H4 (cell line): Measurements from ENCODE around the gene RCOR1. TPM values are rescaled to one million over a fixed set of nuclear protein-coding genes. Genes with fewer than 3 reads are reported as not detected.
"Not testable (repeated sequence)": the region's sequence is repeated elsewhere in the genome, so short reads cannot be mapped to it uniquely, and the experiment has no call there.

Source experiments
- DNase-seq: peaks from one replicate; pipeline ENCODE4 v3.0.0-alpha.2; 2015; ENCODE audit warnings: low spot score
- total RNA-seq: library from RNA; depleted of rRNA; stranded (reverse); fragments of >200 nt; shearing (Covaris generic); gene quantifications from 2 replicates; pipeline ENCODE4 v1.2.3, GENCODE V29; 2014; rRNA removed

The RCOR1 gene
- total RNA-seq: 8.7 and 32.9 TPM in 2 replicates

- peak; percentile 94 for DNase-seq
Measured at GRCh38 chr14:102591944-102592762, at the start of gene RCOR1. RCOR1 (plus strand) TSS chr14:102592649; CDS start chr14:102592887, 238 bp downstream.

DNA sequence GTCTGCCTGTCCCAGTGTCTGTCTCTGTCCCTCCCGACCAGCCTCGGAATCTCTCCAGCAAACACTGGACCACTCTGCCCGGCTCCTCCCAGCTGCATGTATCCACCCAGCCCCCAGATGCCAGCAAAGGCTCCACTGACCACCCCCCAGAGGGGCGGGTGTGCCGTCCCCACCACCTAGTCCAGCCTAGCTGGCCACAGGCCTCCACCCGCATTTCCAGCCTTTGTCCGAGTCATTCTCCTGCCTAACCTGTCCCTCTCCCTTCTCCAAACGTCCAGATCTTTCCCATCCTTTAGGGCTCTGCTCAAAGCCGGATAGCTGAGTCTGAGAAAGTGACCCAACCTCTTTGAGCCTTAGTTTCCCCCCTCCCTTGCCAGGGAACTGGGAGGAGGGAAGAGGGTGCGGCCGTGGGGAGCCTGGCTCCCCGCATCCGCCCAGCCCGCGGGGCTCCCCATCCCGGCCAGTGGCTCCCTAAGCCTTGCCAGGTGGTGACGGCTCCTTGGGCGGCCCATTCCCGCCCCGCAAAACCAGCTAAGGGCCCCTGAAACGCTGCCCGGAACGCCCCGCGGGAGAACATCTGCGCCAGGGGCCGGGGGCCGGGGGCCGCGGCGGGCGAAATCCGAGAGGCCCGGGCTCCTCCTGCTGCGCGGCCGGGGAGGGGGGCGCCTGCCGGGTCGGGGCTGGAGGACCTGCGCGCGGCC is 48.3 kb upstream of the RCOR1 start:
- no peak for DNase-seq

DNA sequence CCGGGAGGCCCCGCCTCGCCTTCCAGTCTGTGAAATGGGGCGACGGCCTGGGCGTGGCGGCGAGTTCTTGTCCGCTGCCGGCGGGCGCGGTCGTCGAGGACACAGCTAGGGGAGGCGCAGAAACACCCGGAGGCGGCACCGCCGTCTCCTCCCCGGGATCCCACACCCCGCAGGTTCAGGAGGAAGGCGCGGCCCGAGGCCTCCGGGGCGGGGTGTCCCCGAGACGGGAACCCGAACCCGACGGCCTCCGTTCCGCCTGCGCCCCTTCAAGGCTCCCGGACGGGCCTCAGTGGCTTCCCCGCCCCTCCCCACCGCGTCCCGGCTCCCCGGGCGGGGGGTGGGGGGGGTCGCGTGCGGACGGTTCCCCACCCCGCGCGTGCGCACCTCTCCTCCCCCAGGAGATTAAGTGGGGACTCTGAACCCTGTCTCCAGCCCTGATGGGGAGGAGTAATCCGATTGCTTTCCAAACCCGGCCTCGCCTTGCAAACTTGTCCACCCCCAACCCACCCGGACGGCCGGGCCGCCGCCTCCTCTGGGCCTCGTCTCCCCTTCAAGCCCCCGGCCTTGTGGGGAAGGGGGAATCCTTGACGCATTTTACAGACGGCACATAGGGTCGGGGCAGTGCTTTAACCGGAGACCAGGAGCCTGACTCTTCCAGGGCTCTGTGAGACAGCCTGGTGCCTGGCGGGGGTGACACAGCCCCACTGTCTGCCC is 47.5 kb upstream of the RCOR1 start:
- DNase-seq: no peak

GRCh38 chr14:102545461-102546265 is 46.8 kb upstream of the RCOR1 start:
- no peak for DNase-seq

DNA sequence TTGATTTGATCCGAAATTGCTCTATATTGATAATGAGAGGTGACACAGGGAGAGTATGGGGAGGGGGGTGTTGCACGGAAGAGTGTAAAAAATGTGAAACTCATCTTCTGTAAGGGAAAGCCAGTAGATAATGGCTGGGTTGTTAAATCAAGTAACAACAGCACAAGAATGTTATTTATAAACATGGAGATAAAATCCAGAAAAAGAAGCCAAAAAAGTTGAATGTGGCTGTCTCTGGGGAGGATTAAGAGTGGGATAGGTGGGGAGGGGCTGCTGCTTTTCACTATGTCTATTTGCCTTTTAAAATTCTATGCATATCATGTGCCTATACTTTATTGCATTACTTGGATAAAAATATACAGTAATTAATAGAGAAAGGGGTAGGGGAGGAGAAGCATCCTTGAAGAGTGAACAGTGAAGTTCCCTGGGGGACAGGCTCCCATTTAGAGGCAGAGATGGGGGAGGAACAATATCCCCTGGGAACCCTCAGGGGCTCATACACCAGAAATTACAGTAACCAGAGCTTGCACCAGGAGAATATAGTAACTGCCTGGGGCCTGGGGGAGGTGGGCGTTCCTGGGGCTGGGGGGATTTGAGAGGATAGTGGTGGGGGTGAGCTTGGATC is 43.7 kb upstream of the RCOR1 start:
- DNase-seq: no peak

- DNase-seq: not testable (repeated sequence)
Measured at GRCh38 chr14:102550927-102551401, 41.5 kb upstream of the RCOR1 start.

- peak; percentile 64 for DNase-seq
Measured at GRCh38 chr14:102551995-102552705, 40.3 kb upstream of the RCOR1 start.

- no peak for DNase-seq
Measured at GRCh38 chr14:102554821-102555819, 37.3 kb upstream of the RCOR1 start.

- DNase-seq: no peak
Measured at GRCh38 chr14:102556098-102556677, 36.3 kb upstream of the RCOR1 start.

GRCh38 chr14:102557434-102558226 is 34.8 kb upstream of the RCOR1 start:
- no peak for DNase-seq

DNA sequence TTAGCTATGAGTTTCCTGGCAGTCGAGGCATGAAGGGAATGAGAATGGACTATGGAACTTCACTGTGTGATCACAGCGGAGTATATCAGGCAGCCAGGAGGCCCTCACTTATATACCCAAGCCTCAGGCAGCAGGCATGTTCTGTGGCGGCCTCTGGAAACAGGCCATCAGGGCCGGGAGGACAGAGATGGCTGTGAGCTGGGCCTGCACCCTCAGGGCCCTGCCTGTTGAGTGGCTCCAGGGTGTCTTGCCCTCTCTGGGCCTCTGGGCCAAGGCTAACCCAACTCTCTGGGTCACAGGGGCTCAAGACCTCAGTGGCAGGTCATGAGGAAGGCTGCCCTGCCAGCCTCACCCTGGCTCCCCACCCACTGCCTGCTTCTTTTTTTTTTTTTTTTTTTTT is 33.9 kb upstream of the RCOR1 start:
- no peak for DNase-seq

DNA sequence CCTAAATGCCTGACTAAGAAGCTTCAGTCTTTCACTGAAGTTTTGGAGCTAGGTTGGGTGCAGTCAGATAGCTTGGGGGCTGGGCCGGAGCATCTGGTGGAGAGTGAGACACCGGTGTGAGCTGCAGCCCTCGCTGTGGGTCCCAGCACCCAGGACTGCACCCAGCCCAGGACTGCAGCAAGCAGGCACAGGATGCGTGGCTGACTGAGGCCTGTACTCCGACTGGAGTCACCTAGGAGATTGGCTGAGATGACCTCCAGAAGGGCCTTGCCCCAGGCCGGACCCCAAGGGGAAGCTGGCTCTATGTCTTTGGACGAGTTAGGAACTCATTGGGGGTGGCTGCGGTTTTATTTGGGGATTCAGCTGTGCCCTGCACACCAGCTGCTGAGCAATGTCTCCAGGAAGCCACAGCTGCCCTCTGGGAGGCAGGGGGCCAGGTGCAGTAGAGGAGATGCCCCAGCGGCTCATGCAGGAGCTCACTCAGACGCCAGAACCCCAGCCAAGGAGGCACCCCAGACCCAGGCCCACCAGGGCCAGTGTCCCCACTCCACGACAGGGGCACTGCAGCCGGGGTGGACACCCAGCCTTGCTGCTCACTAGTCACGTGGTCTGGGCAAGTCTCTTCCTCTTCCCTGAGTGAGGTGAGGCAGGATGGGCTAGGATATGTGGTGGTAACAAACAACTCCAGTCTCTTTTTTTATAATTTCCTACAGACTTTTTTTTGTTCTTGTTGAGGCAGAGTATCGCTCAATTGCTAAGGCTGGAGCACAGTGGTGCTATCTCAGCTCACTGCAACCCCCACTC is 31.8 kb upstream of the RCOR1 start:
- no peak for DNase-seq

DNA sequence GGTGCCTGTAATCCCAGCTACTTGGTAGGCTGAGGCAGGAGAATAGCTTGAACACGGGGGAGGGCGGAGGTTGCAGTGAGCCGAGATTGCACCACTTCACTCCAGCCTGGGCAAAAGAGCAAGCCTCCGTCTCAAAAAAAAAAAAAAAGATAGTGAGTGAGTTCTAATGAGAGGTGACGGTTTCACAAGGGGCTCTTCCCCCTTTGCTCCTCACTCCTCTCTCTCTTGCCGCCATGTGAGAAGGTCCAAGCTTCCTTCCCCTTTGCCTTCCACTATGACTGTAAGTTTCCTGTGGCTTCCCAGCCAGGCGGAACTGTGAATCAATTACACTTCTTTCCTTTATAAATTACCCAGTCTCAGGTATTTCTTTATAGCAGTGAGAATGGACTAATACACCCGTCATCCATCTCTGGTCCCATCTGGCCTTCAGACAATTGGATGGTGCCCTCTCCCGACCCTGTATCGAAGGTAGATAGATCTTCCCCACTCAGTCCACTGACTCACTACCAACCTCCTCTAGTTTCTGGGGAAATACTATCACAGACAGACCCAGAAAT is 27.0 kb upstream of the RCOR1 start:
- DNase-seq: no peak

DNA sequence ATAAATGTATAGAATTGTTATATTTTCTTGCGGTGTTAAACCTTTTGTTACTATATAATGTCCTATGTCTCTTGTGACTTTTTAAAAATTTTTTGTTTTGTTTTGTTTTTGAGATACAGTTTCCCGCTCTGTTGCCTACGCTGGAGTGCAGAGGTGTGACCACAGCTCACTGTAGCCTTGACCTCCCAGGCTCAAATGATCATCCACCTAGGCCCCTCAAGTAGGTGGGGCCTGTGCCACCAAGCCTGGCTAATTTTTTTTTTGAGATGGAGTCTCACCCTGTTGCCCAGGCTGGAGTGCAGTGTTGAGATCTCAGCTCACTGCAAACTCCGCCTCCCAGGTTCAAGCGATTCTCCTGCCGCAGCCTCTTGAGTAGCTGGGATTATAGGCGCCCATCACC is 26.5 kb upstream of the RCOR1 start:
- DNase-seq: no peak

- no peak for DNase-seq
Measured at GRCh38 chr14:102568115-102568614, 24.3 kb upstream of the RCOR1 start.

DNA sequence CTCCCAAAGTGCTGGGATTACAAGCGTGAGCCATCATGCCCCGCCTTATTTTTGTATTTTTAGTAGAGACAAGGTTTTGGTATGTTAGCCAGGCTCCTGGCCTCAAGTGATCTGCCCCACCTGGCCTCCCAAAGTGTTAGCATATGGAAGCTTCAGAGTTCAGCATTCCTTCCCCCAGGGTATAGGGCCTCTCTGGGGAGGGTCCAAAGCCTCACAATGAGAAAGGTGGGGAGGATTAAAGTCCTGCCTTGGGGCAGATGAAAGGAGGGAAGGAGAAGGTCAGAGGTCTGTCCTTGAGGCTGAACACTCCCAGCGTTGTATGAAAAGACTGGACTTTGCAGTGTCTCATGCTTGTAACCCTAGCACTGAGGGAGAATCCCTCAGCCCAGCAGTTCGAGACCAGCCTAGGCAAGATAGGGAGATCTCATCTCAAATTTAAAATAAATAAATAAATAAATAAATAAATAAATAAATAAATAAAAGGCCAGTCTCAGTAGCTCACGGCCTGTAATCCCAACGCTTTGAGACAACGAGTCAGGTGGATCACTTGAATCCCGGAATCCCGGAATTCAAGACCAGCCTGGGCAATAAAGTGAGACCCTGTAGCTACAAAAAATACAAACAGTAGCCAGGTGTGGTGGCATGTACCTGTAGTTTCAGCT is 22.0 kb upstream of the RCOR1 start:
- DNase-seq: no peak
